DMS79 (cell line): ENCODE results near the gene CPA3.
A peak's percentile ranks its signal among the peaks of the same experiment; 100 is the strongest.

Experiments used
- DNase-seq: peaks from one replicate; lab custom pipeline; 2025; lab: John Stamatoyannopoulos, UW

CPA3 gene

DNA sequence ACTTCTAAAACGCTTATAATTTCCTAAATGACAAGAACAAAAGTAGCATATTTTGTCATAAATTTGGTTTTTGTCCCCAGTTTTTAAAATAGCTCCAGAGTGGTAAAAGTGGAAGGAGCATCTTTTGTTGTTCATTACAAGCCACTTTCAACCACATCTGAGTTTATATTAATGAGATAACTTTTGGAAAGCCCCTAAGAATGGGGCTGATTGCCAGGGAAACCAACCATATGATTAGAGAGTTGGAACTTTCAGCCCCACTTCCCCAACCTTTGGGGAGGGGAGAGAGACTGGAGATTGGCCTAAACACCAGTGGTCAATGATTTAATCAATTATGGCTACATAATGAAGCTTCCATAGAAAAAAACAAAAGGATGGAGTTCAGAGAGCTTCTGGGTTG lies 57.4 kb downstream of the CPA3 start:
- DNase-seq: no peak

DNA sequence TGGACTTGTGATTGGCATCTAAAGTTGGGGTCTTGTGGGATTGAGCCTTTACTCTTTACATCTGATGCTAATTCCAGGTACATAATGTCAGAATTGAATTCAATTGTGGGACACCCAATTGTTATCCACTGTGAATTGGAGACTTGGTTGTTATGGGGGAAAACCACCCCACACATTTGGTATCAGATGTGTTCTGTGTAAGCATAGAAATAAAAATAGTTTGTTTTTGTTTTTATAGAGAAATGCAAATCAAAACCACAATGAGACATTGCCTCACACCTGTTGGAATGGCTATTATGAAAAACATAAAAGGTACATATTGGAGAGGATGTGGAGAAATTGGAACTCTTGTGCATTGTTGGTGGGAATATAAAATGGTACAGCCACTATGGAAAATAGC lies 58.5 kb downstream of the CPA3 start:
- no peak for DNase-seq

DNA sequence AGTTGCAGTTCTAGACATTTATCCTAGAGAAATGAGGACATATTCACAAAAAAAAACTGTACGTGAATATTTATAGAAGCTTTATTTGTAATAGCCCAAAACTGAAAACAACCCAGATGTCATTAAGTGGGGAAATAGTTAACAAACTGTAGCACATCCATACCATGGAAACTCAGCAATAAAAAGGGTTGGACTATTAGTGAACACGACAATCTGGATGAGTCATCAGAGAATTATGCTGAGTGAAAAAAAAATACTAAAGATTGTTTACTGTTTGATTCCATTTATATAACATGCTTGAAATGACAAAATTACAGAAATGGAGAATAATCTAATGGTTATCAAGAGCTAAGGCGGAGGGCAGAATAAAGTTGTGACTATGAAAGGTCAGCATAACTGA lies 59.5 kb downstream of the CPA3 start:
- DNase-seq: no peak

- no peak for DNase-seq
Observed at GRCh38 chr3:148925845-148926244, 60.7 kb downstream of the CPA3 start.

GRCh38 chr3:148930752-148931151 lies 65.7 kb downstream of the CPA3 start:
- no peak for DNase-seq

- DNase-seq: no peak
Observed at GRCh38 chr3:148931574-148931973, 66.5 kb downstream of the CPA3 start.

DNA sequence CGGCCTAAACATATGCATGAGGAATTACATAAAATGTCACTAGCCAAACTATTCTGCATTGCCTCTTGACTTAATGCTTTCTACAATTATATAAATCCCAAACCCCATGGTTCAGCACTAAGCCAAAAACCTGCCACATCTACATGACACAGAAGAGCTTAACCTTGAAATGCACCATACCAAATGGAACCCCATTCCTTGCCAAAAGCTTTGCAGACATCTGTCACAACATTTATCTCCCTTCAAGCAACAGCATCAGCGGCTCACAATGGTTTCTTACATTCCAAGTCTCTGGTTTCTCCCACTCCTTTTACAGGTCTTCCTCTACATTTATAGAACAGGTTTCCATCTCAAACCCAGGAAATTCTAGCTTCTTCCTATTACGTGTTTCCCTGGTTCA lies 67.9 kb downstream of the CPA3 start:
- no peak for DNase-seq

DNA sequence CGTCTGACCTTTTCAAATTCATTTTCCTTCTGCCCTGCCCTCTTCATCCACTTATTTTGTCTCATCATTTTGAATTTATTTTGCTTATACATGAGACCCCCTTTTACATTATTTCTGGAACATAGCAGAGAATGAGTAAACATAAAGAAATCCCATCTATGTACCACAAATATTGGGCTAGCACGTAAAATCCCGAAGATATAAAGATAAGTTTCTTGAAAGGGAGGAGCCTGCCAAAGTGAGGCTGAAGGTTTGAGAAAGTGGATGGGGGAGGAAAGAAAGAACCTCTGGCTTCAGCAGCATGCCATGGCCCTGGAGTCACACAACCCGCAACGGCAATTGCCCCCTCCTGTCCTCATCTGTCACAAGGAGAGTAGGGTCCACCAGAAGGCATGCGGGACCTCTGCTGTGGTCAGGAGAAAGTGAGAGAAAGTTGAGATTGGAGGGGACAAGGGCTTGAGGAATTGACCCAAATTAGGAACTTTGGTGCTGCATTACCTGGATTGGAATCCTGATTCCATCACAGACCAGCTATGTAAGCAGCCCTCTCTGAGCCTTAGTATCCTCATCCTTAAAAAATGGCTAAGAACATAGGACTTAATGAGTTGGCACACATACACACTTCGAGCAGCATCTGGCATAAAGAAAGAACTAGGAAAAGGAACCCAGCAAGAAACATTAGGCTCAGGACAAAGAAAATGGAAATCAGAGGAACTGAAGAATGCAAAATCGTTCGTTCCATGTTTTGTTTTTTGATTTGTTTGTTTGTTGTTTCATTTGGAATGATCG lies 72.6 kb downstream of the CPA3 start:
- no peak for DNase-seq

DNA sequence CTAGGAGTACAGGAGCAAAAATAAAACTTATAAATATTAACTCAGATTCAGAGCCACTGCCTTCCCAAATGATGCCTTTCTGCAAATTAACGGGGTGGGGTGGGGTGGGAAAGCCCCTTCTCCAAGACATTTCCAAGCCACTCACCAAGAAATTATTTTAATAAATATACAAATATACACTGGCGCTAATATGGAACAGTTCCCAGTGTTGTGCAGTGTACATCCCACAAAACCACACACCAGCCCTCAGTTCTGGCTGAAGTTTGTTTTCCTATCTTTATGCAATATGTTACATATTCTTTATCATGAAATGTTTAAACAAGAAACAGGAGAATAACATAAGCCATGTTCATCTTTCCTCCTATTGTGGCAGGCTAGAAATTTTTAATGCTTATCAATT lies 73.2 kb downstream of the CPA3 start:
- no peak for DNase-seq

DNA sequence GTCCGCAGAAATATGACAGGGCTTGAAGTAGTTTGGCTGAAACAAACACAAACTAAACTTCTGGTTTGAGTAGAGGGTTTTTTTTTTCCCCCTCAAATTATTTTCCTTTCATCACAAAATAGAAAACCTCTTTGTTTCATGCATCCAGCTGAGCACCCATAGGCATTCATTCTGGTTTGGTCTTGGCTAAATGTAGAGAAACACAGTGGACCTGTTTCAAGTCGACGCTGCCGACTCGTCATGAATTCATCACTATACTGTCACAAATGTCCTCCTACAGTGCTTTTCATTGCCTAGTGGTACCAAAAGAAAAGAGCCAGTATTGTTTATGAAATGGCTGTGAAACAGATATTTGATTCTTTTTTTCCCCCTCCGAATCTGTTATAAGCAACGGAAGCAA lies 73.8 kb downstream of the CPA3 start:
- DNase-seq: no peak

DNA sequence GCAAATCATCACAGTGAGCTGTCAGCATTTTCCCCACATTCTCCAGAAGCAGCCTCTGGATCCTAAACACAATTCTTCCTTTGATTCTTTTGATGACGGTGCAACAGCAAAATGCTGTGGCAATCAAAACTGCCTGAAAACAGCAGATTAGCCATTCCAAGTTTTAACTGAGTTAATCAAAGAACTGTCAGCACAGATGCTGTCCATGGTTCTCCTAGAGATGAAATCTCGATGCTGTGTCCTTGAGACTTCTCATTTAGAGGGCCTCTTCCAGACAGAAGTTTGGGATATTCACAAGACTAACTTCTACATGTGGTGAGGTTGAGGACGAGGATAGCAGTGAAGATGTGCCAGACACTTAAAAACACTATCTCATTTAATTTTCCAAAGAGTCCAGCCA lies 75.9 kb downstream of the CPA3 start:
- no peak for DNase-seq

- peak; percentile 6 for DNase-seq
Observed at GRCh38 chr3:148943506-148944205, 78.6 kb downstream of the CPA3 start.

GRCh38 chr3:148945116-148945515 lies 80.0 kb downstream of the CPA3 start:
- DNase-seq: no peak
